Measurements from ENCODE around the gene TACC3.

Gene TACC3

GRCh38 chr4:1766106-1767060 lies 45.1 kb downstream of the TACC3 start:
- peak overlapping the region; percentile 40 for H3K4me3 ChIP-seq (ENCODE audit: low read depth, low read length)
- DNase-seq (ENCODE audit: low read depth), result no peak
- TF ChIP-seq CTCF (conservative IDR thresholded peaks at IDR 0.05; ENCODE audit: low read depth, low read length), result no peak

- peak overlapping the region; percentile 40 for H3K4me3 ChIP-seq (ENCODE audit: low read depth, low read length)
- DNase-seq (ENCODE audit: low read depth), result no peak
- no peak for TF ChIP-seq CTCF (conservative IDR thresholded peaks at IDR 0.05; ENCODE audit: low read depth, low read length)
These were observed 45.9 kb downstream of the TACC3 start for GRCh38 chr4:1767061-1767769.

- peak; percentile 50 for TF ChIP-seq CTCF (conservative IDR thresholded peaks at IDR 0.05; ENCODE audit: low read depth, low read length)
- DNase-seq (ENCODE audit: low read depth), result peak; percentile 37
- peak overlapping the region; percentile 40 for H3K4me3 ChIP-seq (ENCODE audit: low read depth, low read length)
These were observed 46.5 kb downstream of the TACC3 start for GRCh38 chr4:1767770-1768366.

DNA sequence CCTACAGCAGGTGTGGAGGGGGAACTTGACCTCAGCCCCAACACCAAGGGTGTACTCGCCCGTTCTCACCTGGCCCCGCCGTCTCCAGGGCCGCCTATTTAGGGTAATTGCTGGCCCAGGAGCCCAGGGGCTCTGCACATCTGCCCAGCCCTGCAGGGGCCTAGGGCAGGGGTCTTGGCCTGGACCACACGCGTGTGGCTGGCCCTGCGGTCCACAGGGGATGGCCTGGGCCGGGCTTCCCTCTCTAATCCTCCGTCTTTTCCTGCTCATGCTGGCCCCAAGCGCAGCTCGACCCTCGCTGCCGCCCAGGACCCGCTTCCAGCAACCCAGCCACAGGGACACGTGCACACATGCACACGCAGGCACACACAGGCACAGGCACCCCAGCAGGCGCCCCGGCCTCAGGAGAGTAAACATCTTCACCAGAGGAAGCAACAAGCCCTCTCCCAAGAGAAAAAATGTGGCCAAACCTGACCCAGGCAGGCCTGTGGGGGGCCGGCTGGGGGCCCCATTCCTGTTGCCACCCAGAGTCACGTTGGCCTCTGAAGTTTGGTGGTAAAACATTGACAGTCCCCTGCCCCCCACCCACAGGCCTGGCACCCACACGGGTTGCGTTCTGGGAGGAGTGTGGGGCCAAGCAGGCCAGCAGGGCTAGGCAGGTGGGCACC lies 47.2 kb downstream of the TACC3 start:
- H3K4me3 ChIP-seq (ENCODE audit: low read depth, low read length), result no peak overlapping the region
- no peak for DNase-seq (ENCODE audit: low read depth)
- TF ChIP-seq CTCF (conservative IDR thresholded peaks at IDR 0.05; ENCODE audit: low read depth, low read length), result no peak

- DNase-seq (ENCODE audit: low read depth), result no peak
- no peak for TF ChIP-seq CTCF (conservative IDR thresholded peaks at IDR 0.05; ENCODE audit: low read depth, low read length)
- H3K4me3 ChIP-seq (ENCODE audit: low read depth, low read length), result no peak overlapping the region
These were observed 48.4 kb downstream of the TACC3 start for GRCh38 chr4:1769692-1770091.

- no peak for TF ChIP-seq CTCF (conservative IDR thresholded peaks at IDR 0.05; ENCODE audit: low read depth, low read length)
- DNase-seq (ENCODE audit: low read depth), result no peak
- H3K4me3 ChIP-seq (ENCODE audit: low read depth, low read length), result no peak overlapping the region
These were observed 48.9 kb downstream of the TACC3 start for GRCh38 chr4:1770245-1770644.
